NCI-H526 treated with DMSO at 0.1 percent for 48 hours (cell line): ENCODE results near the gene CACTIN.
"Not testable (repeated sequence)": the region's sequence is repeated elsewhere in the genome, so short reads cannot be mapped to it uniquely, and the experiment has no call there.

Experiments used
- DNase-seq: peaks from one replicate; lab custom pipeline; 2025; lab: John Stamatoyannopoulos, UW

CACTIN gene

DNA sequence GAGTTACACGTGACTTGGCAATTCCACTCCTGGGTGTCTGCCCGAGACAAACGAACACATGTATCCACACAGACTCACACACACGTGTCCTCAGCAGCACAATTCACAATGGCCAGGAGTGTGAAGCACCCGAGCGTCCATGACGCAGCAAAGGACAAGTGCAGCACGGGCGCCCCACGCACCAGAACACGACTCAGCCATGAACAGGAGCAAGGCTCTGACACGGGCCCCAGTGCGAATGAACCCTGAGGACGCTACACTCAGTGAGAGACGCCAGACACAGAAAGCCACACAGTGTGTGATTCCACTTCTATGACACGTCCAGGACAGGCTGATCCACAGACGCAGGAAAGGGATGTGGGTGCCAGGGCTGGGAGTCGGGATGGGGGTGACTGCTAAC lies 37.2 kb upstream of the CACTIN start:
- DNase-seq: no peak

GRCh38 chr19:3661284-3662238 lies 35.0 kb upstream of the CACTIN start:
- no peak for DNase-seq

- no peak for DNase-seq
These were observed 34.1 kb upstream of the CACTIN start for GRCh38 chr19:3660493-3661219.

GRCh38 chr19:3659746-3660112 lies 33.1 kb upstream of the CACTIN start:
- no peak for DNase-seq

GRCh38 chr19:3658870-3659745 lies 32.5 kb upstream of the CACTIN start:
- DNase-seq: no peak

GRCh38 chr19:3658004-3658869 lies 31.6 kb upstream of the CACTIN start:
- DNase-seq: no peak

- DNase-seq: no peak
These were observed 30.8 kb upstream of the CACTIN start for GRCh38 chr19:3657395-3657769.

GRCh38 chr19:3656747-3657394 lies 30.3 kb upstream of the CACTIN start:
- no peak for DNase-seq

GRCh38 chr19:3656073-3656746 lies 29.6 kb upstream of the CACTIN start:
- no peak for DNase-seq

DNA sequence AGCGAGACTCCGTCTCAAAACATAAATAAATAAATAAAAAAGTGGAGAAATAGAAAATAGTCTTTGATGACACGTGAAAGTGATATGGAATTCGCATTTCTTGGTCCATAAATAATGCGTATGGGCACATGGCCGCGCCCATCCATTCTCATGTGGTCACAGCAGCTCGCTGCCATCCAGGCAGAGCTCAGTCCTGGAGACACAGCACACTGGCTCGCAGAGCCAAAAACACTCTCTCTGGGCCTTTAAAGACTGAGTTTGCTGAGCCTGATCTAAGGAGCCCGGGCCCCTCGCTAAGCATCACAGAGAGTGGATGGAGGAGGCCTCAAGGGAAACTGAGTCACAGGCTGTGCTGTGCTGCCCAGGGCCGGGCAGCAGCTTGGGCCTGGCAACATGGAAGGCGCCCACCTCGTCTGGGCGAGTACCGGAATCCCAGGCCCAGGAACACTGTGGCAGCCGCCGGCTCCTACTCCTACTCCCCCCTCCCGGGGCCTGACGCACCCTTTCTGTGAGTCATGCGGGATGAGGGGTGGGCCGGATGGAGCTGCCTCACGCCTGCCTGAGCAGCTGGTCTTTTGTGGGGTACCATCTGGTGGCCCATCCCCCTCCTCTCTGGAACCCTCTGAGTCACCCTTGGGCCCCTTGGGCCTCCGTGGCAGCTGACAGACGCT lies 28.9 kb upstream of the CACTIN start:
- DNase-seq: no peak

- no peak for DNase-seq
These were observed 27.4 kb upstream of the CACTIN start for GRCh38 chr19:3653865-3654513.

DNA sequence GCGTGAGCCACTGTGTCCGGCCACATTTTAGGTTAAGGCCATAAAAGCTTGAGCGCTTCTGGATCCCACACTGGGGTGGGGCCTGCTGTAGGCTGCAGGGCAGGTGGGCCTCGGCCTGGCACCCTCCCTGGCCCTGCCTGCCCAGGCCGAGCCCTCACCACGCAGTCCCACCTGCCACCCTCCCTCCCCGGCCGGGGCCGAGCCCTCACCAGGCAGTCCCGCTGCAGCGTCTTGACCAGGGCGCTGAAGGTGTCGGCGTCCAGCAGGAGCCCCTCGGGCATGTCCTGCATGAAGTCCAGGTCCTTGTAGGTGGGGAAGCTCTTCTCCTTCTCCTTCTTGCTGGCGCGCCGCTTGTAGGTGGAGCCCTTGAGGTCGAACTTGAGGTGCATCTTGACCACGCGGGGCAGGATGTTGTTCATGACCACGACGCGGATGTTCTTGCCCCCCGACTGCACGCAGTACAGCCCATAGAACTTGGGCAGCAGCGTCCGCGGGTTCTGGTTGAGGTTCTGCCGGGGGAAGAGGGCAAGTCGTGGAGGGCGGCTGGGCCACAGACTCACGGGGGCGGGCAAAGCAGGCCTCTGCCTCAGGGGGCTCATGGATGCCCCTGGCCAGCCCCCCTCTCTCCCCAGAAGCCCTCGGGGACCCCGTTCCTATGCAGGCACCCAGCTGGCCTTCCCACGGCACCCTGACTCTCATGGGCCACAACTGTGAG lies 26.6 kb upstream of the CACTIN start:
- DNase-seq: no peak

DNA sequence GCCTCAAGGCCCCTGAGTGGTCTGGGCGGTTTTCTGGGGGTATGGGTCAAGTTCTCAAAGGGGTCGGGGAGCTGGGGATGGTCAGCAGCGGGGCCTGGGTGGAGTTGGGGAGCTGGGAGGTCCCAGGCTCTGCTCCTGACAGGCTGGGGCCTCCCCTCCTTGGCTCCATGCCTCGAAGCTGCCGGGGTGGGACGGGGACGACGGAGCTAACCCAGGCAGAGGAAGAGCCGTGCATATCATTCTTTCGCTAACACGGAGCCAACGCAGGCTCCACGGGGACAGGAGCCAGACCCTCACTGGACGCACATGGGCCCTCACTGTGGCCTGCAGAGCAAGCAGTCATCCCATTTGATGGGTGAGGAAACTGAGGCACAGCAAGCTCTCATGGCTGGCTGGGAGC lies 25.8 kb upstream of the CACTIN start:
- no peak for DNase-seq

DNA sequence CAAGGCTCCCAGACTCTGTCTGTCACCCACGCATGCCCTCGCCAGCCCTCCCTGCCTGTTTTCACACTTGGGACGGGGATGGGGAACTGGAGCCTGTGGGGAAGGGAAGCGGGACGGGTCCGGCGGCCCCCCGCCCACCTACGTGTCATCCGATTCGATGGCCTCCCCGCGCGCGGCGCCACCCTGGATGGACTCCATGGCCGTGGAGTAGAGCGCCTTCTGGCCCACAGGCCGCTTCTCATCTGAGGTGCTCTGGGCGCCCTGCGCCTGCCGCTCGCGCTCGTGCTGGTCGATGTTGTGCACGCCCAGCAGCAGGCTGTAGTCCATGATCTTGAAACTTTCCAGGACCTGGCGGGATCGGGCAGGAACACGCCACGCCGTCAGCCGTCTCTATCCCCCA lies 25.1 kb upstream of the CACTIN start:
- DNase-seq: no peak

- no peak for DNase-seq
These were observed 23.3 kb upstream of the CACTIN start for GRCh38 chr19:3649888-3650287.

- no peak for DNase-seq
These were observed 21.7 kb upstream of the CACTIN start for GRCh38 chr19:3648037-3648905.

DNA sequence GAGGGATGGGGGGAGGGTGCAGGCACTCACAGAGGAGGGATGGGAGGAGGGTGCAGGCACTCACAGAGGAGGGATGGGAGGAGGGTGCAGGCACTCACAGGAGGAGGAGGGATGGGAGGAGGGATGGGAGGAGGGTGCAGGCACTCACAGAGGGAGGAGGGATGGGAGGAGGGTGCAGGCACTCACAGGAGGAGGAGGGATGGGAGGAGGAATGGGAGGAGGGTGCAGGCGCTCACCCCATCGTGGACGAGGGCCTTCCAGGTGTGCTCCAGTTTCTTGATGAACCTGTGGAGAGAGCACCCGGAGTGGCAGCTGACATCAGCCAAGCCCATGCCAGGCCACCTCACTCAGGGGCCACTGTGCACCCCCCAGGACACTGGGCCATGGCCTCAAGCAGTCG lies 20.5 kb upstream of the CACTIN start:
- DNase-seq: not testable (repeated sequence)
